AG09309 (cell line): ENCODE data around the gene KLHL6.

ENCODE experiments used
- DNase-seq: peaks from one replicate; pipeline ENCODE4 v3.0.0-alpha.2; 2010; ENCODE audit warnings: low read depth
- H3K4me3 ChIP-seq: 2 replicates; pipeline ENCODE4 v1.5.1; 2011; ENCODE audit warnings: mild to moderate bottlenecking, low read depth, low read length, moderate library complexity; ENCODE audit not compliant: control insufficient read depth
- TF ChIP-seq, protein P1 (sequence below): IDR thresholded peaks from 2 replicates; pipeline ENCODE4 v1.5.1; 2011; ENCODE audit warnings: mild to moderate bottlenecking, low read depth, low read length, inconsistent platforms; ENCODE audit not compliant: insufficient read depth, control insufficient read depth; ENCODE audit errors: missing control alignments

Gene KLHL6

DNA sequence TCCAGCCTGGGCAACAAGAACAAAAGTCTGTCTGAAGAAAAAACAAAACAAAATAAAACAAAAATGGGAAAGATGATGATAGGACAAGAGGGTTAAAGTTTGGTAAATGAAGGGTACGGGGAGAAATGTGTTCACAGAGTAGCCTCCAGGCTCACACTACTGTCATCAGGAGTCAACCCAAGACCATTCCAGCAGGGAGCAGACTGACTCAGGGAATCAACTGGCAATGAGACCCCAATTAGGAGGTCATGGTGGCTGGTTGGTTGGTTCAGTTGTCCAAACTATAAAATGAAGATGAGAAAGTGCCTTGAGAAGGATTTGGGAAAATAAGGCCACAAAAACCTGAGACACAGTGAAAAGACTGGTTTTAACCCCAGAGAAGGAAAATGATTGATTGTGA, 51.8 kb downstream of the KLHL6 start:
- no peak overlapping the region for H3K4me3 ChIP-seq
- no peak for DNase-seq
- TF ChIP-seq, protein P1, sequence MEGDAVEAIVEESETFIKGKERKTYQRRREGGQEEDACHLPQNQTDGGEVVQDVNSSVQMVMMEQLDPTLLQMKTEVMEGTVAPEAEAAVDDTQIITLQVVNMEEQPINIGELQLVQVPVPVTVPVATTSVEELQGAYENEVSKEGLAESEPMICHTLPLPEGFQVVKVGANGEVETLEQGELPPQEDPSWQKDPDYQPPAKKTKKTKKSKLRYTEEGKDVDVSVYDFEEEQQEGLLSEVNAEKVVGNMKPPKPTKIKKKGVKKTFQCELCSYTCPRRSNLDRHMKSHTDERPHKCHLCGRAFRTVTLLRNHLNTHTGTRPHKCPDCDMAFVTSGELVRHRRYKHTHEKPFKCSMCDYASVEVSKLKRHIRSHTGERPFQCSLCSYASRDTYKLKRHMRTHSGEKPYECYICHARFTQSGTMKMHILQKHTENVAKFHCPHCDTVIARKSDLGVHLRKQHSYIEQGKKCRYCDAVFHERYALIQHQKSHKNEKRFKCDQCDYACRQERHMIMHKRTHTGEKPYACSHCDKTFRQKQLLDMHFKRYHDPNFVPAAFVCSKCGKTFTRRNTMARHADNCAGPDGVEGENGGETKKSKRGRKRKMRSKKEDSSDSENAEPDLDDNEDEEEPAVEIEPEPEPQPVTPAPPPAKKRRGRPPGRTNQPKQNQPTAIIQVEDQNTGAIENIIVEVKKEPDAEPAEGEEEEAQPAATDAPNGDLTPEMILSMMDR = no peak

DNA sequence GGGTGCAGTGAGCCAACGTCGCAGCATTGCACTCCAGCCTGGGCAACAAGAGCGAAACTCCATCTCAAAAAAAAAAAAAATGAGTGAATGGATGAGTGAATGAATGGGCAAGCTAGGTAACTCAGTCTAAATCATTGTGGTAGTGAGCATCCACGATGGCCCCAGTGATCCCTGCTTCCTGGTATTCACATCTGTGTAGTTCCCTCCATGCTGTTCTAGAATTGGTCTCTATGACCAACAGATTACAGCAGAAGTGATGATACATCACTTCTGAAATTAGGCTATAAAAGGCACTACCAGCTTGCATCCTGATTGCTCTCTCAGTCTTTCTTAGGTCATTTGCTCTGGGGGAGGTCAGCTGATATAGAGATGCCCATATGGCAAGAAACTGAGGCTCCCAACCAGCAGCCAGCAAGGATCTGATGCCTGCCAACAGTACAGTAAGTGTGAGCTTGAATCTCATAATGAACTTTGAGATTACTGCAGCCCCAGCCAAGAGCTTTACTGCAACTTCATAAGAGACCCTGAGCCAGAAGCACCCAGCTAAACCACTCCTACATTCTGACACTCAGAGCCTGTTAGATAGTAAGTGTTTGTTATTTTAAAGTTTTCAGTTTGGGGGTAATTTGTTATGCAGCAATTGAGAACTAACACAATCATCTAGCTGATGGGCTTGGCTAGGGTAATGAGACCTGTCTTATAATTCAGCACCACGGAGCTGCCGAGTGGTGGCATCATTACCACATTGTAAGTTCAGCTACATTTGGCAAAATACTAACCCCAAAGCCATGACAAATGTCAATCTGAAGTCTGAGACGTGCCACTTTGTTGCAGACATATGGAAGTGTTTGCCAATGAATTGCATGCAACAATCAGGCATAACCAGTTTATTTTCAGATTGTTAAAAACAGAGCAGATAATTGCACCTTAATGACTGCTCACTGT, 53.0 kb downstream of the KLHL6 start:
- TF ChIP-seq, protein P1 = peak; percentile 39
- H3K4me3 ChIP-seq = no peak overlapping the region
- no peak for DNase-seq

- TF ChIP-seq, protein P1 = no peak
- H3K4me3 ChIP-seq = no peak overlapping the region
- no peak for DNase-seq
Measured at GRCh38 chr3:183500981-183501704, 54.4 kb downstream of the KLHL6 start.

GRCh38 chr3:183500319-183500718, 55.2 kb downstream of the KLHL6 start:
- H3K4me3 ChIP-seq = no peak overlapping the region
- DNase-seq = no peak
- TF ChIP-seq, protein P1 = no peak

DNA sequence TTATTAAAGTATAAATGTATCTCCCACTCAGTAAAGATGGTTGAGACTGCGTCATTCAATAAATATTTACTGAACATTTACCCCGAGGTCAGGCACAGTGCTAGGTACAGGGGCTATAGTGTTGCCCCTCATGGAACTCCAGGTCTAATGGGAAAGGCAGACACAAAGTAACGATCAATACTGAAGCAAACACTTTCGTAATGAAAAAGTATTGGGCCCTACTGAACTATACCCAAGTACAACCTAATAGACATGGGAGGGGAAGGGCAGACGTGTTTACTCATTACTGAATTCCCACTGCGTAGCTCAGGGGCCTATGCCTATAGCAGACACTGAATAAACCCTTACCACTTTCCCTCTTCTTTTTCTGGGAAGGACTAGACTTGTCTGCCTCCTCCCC, 56.9 kb downstream of the KLHL6 start:
- H3K4me3 ChIP-seq = no peak overlapping the region
- DNase-seq = no peak
- TF ChIP-seq, protein P1 = no peak

- H3K4me3 ChIP-seq = no peak overlapping the region
- TF ChIP-seq, protein P1 = no peak
- DNase-seq = no peak
Measured at GRCh38 chr3:183497313-183497712, 58.2 kb downstream of the KLHL6 start.
